NCI-H82 treated with DMSO at 0.1 percent for 48 hours (cell line): ENCODE measurements around the gene CEBPZ.

Experiments used
- DNase-seq: peaks from one replicate; lab custom pipeline; 2025; ENCODE audit not compliant: unreplicated experiment; lab: John Stamatoyannopoulos, UW

The CEBPZ gene

DNA sequence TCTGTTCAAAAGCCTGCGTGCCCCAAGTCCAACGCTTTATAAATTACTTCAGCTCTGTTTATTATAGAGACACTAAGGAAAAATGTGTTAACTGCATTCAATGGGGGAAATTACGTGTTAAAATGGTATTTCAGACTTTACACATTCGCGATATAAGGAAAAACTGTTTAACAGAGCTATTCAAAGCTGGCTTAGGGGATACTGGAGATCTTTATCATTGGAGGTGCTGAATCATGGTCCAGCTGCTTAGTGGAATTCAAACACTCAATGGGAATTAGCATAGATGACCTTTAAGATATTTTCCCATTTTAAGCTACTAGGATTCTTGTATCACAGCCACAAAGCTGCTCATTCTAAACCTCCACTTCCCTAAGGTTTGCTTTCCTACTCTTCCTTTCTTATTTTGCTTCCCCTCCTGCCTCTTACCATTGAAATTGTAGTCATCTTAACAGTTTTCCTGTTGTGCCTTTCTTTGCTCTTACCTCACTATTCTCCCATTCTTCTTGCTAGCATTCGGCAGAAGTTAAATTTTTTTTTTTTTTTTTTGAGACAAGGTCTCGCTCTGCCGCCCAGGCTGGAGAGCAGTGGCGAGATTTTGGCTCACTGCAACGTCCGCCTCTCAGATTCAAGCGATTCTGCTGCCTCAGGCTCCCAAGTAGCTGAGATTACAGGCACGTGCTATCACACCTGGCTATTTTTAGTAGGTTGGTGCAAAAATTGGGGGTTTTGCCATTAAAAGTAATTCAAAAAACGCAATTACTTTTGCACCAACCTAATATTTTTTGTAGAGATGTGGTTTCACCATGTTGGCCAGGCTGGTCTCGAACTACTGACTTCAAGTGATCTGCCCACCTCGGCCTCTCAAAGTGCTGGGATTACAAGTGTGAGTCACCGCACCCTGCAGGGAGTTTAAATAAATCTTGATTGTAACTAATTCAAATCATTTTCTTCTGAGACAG, 49.4 kb downstream of the CEBPZ start:
- no peak for DNase-seq

DNA sequence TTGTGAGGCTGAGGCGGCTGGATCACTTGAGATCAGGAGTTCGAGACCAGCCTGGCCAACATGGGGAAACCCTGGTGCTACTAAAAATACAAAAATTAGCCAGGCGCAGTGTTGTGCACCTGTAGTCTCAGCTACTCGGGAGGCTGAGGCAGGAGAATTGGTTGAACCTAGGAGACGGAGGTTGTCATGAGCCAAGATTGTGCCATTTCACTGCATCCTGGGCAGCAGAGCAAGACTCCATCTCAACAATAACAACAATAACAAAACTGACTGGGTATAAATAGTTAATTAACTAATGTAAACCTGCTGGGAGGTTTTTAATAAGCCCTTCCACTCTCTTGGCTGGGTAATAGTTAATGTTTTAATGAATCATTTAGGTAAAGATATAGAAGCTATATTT, 50.8 kb downstream of the CEBPZ start:
- DNase-seq = no peak

DNA sequence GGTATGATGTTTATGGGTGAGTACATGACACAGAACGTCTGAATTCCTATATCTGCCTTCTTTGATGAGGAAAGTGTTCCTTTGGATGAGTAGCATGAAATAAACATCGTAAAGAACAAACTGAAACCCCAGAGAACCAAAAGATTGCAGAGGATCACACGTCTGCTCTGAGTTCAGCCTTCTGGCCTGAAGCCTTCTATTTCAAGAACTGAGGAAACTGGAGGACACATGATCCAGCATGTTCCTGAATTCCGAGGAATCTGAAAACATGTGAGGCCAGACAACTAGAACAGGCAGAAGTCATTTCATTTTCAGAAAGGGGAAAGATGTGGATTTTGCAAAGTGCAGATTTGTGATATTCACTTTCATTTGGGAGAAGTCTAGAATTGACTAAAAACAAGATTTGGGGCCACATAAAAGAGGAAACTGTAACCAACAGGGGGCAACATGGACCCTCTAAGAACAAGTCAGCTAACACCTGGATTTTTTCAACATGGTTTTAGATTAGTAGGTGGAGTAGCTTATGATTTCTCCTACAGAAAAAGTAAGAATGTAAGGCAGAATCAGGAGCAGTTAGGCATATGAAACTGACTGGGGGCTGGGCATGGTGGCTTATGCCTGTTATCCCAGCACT, 51.3 kb downstream of the CEBPZ start:
- DNase-seq = no peak

DNA sequence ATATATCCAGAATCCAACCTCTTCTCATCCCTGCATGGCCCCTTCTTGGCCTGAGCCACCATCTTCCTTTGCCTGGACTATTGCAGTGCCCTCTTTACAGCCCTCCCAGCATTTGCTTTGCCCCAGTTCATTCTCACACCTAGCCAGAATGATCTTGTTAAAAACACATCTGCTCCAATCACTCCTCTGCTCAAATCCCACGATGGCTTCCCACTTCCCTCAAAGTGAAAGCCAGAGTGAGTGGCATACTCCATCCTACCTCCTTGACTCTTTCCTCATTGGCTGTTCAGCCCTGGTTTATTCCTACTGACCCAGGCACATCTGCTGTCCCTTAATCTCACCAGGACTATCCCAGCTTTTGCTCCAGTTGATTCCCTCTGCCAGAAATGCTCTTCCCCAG, 57.7 kb downstream of the CEBPZ start:
- peak; percentile 28 for DNase-seq

DNA sequence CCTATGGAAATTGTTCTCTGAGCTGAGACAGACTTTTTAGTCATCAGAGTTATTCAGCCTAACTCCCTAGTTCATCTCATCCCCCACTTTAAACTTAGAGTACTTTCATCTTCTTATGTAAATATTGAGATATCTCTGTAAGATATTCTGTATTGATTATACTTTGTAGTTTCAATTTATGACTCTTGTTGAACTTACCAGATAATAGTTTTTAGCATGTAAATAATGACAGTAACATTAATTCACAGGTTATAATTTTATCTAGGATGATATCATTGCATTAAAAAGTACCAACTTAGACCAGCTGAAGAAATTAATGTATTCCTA, 59.8 kb downstream of the CEBPZ start:
- DNase-seq = no peak

DNA sequence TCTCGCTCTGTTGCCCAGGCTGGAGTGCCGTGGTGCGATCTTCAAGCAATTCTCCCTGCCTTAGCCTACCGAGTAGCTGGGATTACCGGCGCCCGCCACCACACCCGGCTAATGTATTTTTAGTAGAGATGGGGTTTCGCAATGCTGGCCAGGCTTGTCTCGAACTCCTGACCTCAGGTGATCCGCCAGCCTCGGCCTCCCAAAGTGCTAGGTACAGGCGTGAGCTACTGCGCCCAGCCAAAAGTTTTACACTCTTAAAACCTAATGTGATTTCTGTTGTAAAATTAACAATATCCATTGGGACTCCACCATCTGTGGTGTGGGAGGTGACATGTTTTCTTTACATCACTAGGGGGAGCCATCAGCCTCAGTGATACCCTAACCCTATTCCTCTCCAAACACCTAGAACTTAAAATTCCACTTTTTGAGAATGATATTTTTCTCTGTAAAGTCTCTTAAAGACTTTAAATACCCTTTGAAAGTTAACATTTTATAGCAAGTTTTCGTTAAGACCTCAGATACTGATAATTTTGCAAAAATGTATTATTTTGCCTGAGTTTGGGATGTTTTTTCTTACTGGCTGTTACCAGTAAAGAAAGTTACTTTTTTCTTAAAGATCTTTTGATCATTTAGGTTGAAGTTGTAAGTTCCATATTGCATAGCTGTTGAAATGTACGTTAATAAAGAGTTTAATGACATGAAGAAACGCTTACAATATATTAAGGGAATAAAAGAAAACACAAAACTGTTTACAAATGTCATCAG, 63.0 kb downstream of the CEBPZ start:
- DNase-seq = peak; percentile 51

DNA sequence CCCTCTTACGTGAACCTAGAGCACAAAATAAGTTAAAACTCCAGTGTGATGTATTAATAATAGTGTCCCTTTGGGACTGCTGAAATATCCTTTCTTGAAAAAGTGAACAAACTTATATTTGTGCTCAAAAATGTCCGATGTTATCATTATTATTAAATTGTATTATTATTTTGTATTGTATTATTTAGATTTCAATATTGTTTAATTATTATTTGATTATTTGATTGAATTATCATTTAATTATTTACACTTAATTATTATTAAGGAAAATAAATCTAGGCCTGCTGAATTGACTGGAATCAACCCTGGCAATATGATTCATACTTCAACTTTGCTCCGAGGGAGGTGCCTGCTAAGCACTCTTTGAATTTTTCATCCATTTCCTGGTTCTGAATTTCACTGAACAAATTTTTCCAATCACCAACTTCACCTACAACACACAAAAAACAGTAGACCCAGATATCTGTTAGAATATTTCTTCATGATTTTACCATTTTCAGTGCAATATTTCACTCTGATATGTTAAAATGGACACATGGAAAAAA, 63.7 kb downstream of the CEBPZ start:
- no peak for DNase-seq

DNA sequence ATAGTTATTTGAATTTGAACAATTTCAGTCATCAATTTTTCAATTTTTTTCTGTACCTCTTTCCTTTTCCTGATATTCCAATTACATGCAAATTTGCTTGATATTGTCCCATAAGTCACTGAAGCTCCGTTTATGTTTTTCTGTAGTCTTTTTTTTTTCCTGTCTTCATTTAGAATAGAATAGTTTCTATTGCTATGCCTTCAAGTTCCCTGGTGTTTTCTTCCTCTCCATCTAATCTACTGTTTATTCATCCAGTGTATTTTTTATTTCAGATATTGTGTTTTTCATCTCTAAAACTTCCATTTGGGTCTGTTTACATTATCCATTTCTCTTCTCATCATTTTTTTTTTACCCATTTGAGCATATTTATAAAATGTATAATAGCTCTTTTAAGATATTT, 66.6 kb downstream of the CEBPZ start:
- DNase-seq = no peak

DNA sequence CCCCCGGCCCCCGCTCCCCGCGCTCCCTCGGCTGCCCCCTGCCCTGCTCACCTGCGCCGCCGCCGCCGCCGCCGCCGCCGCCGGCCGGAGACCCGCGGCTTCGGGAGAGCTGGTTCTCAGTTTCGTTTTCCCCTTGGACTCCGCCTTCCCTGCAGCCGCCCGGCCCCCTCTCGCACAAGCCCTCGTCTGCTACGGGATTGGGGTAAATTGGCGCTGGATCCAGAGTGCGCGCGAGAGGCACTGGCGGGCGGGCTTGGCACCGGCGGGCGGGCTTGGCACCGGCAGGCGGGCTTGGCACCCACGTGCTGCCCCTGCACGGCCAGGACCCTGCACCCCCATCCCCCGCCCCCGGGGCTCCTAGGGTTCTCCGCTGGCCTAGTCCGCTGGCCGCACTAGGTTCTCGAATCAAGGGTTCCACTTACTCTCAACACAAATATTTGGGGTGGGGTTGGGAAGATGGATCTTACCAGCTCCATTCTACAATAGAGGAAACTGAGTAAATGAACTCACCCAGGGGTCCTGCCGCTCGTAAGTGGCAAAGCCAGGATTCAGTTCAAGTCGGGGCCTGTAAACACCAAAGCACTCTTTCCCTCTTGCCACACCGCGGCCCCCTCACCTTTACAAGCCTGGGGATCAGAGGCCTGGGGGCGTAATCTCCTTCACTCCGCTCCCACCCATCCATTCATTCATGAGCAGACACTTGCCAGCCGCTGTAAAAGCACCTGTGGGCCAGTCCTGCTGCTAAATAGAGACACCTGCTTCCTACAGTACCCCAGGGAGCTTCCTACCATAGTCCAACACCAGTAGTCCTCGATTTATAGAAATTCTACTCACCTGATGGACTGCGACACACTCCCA, 74.3 kb downstream of the CEBPZ start, which contains the start of gene EIF2AK2:
Gene EIF2AK2, minus strand, starts transcription at position 124 of the 858 bp plus-strand sequence. CDS start 9,174 bp downstream, outside the sequence.
- peak; percentile 36 for DNase-seq

DNA sequence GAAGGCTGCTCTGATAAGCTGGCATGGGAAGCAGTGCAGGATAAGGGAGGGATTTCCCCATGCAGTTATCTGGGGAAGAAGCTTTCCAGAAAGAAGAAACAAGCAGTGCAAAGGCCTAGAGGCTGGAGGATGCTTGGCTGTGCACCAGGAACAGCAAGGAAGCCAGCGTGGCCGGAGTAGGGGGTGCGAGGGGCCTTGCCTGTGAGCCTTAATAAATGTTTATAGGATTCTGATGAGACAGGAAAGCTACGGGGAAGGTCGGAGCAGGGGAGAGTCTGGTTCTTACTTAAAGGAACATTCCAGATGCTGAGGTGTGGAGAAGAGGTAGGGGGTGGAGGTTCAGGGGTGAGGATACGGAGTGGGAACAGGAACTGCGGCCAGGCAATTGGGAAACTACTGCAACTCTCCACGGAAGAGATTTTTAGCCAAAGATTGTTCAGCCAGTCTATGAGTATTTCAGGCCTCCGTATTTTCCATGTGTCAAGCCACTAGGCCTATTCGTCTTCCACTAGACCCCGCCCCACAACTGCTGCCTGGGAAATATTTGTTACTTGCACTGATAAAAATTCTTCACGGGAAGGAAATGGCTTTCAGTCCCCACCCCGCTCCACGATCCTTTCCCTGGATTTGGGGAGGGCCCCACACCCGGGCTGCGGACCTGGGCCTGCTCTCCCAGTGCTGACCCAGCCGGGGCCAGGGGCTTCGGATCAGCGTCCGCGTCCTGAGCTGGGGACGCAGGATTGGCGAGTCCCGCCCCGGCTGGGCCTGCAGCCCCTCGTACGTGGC, 75.1 kb downstream of the CEBPZ start:
- no peak for DNase-seq

DNA sequence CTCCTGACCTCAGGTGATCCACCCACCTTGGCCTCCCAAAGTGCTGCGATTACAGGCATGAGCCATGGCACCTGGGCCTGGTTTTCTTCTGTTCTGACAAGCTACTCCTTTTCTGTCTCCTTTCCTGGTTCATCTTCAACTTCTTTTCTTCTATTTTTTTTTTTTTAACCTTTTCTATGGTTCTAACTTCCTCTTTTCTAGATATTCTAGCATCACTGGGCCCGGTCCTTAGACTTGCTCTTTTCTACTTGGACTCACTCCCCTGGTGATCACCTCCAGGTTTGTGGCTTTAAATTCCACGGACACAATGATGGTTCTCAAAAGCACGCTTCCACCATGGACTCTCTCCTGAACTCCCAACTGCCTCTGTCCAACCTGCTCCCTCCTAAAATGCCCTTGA, 76.6 kb downstream of the CEBPZ start:
- no peak for DNase-seq

DNA sequence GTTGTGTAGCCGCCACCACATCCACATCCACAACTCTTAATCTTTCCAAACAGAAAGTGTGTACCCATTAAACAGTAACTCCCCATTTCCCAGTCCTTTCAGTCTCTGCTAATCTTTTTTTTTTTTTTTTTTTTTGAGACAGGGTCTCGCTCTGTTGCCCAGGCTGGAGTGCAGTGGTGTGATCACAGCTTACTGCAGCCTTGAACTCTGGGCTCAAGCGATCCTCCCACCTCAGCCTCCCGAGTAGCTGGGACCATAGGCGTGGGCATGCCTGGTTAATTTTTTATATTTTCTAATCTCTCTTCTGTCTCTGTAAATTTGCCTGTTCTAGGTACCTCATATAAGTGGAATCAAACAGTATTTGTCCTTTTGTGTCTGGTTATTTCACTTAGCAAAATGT, 78.2 kb downstream of the CEBPZ start:
- no peak for DNase-seq
